NK-92 treated with Interleukin-12 subunit alpha and Interleukin-12 subunit beta, amount 100 ng/mL, for 24 hours (cell line): Measurements from ENCODE around the gene ERN1.
"Not testable (repeated sequence)": the region's sequence is repeated elsewhere in the genome, so short reads cannot be mapped to it uniquely, and the experiment has no call there.

Experiments
- DNase-seq: peaks from one replicate; lab custom pipeline; 2025; lab: John Stamatoyannopoulos, UW

The ERN1 gene

DNA sequence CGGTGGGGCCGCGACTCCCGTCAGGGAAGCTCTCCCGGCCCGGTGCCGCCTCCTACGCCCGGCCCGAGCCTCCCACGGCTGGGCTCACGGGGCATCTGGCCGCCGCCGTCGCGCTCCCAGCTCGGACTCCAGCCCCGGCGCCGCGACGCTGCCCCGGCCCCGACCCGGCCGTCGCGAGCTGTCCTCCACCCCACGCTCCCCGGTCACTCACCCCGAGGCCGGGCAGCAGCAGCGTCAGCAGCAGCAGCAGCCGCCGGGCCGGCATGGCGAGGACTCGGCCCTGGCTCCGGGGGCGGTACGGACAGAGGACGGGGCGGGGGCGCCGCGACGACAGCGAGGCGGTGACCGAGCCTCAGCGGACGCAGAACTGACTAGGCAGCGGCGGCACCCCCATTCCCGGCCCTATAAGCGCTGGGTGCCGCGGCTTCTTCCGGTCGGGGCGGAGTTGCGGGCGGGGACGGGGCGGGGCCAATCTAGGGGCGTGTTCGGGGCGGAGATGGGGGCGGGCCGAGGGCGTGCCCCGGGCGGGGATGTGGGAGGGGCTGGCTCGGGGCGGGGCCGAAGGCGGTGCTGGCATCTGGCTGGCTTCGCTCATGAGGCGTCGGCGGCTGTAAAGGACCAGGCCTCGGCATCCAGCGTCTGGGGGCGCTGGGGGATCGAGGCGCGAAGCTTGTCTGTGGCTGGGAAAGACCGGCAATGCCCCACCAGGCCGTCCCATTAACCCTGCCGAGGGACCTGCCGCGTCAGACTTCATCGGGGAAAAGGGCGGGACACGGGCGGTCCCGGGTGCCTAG lies at the start of gene ERN1:
Gene ERN1, minus strand, starts transcription at position 380 of the 794 bp plus-strand sequence. Its CDS starts 115 bp downstream, at position 265.
- peak; percentile 83 for DNase-seq

- DNase-seq: not testable (repeated sequence)
These were observed 49.1 kb upstream of the ERN1 start for GRCh38 chr17:64179024-64179423.

DNA sequence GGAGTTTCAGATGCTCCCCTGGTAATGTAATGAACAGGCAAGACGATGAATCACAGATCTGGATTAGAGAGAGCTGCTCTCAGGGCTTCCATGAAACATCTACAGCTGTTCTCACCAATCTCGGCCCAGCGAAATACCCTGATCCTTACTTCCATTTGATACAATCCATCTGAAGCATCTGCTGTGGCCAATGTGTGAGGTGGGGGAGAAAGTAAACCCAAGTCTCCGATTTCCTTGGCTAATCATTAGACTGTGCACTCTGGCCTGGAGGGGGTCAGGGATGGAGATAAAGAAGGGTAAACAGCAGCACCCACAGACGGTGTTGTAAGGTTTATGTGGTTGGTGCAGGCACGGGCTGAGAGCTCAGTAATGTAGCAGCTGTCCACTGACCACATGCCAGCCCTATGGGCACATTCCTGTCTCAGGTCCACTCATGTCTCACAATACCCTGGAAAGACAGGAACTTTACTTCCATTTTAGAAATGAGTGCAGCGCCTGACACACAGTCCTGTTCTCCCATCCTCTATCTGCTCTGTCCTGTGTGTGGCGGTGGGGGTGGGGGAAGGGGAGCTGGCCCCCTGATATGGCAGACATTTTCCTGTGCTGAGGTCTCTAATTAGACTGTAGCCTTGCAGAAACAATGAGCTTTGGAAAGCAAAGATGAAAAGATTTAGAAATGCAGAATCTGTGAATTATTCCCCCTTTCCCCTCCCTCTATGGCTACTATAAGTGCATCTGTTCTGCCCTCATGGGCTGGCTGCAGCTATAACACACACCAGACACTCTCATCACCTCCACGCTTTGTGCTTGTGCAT lies 48.3 kb upstream of the ERN1 start:
- DNase-seq: no peak

- no peak for DNase-seq
These were observed 47.5 kb upstream of the ERN1 start for GRCh38 chr17:64177311-64178010.

DNA sequence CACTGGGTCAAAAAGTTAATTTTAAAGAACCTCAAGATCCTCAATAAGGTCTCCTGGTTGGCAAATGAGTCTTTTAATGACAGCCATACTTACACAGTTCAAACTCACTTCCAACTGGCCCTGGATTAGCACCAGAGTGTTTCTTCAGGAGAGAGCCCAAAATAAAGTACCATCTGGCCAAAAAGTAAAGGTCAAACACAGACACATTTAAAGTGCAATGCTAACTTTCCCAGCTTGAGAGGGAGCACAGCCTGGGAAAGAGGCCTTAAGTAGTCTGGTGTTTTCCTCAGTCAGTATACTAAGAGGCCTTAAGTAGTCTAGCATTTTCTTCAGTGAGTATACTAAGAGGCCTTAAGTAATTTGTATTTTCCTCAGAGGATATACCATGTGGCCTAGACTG lies 46.6 kb upstream of the ERN1 start:
- DNase-seq: no peak

- no peak for DNase-seq
These were observed 44.9 kb upstream of the ERN1 start for GRCh38 chr17:64174686-64175456.

GRCh38 chr17:64173646-64174045 lies 43.7 kb upstream of the ERN1 start:
- DNase-seq: no peak

DNA sequence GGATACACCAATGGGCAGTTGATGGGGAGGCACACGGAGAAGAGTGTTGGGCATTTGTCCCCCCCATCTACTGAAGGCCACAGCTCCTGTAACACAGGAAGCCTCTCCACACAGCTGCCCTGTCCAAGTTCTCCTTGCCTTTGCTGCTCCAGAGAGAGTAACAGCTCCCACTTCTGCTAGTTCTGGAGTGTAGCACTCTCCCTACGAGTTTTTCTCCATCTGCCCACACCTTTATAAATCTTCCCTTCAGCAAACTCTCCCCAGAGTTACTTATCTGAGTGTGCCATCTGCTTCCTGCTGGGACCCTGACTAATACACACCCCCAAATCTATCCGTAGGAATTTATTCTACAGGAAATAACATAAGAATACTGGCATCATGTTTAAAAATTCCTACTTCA lies 42.6 kb upstream of the ERN1 start:
- no peak for DNase-seq

- DNase-seq: no peak
These were observed 41.1 kb upstream of the ERN1 start for GRCh38 chr17:64171041-64171440.

DNA sequence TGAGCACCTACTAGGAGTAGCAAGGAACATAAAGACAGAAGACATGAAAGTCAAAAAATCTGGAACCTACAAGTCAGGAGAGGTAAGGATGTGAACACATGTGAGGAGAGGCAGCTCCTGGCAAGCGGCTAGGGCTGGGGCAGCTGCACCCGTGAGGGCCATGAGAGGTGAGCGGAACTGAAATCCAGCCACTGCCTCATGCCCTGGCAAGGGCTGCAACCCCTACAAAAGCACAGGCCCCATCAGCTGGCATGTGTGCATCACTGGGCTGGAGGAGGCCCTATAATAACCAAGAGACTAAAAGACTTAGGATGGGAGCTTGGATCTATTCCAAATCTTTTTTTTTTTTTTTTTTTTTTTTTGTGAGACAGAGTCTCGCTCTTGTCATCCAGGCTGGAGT lies 40.3 kb upstream of the ERN1 start:
- DNase-seq: no peak

DNA sequence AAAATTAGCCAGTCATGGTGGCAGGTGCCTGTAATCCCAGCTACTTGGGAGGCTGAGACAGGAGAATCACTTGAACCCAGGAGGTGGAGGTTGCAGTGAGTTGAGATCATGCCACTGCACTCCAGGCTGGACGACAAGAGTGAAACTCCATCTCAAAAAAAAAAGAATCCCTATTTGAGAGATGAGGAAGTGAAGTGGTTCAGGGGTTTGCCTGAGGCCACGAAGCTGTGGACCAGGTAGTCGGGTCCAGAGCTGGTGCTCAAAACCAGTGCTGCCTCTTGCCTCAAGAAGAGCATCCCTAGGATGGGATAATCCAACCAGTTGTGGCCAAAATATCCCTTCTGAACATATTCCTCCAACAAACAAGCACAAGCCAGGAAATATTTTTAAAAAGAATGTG lies 37.7 kb upstream of the ERN1 start:
- not testable (repeated sequence) for DNase-seq

DNA sequence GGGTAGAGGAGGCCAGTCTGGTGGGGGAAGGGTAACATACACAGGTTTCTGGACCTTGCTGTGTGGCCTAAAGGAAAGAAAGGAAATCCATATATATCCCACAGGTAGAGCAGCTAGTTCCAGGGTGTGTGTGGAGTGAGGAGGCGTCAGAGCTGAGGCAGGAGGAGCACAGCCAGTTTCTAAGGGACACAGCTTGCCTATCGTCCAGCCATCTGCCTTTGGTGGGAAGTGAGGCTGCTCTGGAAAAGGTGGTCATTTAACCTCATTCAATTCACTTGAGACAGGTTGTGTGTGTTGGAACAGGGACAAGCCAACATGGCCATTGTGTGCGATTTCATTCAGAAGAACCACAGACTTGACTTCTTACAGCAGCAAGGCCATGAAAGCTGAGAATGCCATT lies 36.9 kb upstream of the ERN1 start:
- DNase-seq: no peak

GRCh38 chr17:64165347-64165746 lies 35.4 kb upstream of the ERN1 start:
- no peak for DNase-seq

- no peak for DNase-seq
These were observed 34.8 kb upstream of the ERN1 start for GRCh38 chr17:64164596-64165285.

GRCh38 chr17:64163468-64163867 lies 33.5 kb upstream of the ERN1 start:
- DNase-seq: no peak

DNA sequence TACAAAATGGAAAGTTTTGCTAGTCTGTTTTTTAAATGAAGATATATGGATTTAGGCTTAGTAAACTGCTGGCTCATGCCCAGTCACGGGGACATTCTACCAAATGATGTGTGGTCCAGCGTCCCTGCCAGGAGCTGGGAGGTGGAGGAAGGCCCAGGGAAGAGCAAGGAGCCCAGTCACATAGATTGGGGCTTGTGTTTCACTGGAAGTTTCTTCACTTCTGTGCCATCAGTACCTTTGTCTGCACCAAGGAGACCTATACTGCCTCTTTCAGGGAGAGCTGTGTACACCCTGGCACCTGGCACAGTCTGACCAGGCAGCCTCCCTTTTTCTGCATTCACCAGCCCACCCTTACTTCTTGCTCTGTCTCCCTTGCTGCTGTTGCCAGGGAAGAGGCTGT lies 32.6 kb upstream of the ERN1 start:
- DNase-seq: no peak

DNA sequence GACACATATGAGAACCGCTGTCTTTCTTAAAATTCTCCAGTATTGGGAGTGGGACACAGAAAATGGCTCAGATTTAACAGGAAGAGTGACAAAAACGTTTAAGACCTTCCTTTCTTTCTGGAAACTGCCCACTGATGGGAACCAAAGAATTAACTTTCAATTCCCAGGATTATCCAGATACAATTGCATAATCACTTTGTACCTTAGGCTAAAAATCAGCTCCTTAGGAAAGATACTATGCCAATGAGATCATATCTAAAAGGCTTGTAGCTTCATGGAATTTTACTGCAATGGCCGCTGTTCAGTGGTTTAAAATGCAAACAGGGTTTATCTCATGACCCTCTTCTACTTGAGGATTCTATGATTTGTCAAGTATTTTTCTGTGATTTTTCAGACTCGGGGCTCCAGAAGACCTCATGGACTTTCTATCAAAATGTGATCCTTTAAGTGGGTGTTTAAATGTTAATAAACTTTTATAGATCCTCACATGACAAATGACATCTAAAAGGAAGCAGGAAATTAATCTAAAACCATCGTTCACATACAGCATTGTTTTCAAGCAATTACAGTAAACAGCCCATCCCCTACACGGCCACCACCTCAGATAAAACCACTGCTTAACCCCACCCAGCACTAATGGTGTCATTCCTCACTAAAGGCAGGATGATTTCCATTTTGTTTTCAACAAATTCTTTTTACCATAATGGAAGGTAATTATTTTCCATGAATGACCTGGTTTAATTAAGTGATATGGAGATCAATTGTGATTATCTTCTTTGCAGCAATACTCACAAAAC lies 31.6 kb upstream of the ERN1 start:
- DNase-seq: no peak

DNA sequence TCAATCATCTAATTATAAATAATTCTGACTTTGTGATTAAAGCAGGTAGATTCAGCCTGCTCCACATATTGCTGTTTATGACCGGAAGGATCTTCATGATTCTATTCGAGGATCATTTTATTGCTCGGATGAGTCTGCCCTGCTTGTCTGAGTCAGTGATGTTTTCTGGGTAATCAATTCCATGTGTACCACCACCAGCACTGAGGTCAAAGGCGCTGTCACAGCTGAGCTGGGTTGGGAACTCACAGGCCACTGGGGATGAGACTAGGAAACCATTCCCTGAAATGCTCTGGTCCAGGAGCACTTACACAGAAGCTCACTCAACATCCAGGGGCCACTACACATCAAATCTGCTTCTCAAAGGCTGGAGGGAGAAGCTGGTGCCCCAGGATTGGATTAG lies 30.4 kb upstream of the ERN1 start:
- no peak for DNase-seq

DNA sequence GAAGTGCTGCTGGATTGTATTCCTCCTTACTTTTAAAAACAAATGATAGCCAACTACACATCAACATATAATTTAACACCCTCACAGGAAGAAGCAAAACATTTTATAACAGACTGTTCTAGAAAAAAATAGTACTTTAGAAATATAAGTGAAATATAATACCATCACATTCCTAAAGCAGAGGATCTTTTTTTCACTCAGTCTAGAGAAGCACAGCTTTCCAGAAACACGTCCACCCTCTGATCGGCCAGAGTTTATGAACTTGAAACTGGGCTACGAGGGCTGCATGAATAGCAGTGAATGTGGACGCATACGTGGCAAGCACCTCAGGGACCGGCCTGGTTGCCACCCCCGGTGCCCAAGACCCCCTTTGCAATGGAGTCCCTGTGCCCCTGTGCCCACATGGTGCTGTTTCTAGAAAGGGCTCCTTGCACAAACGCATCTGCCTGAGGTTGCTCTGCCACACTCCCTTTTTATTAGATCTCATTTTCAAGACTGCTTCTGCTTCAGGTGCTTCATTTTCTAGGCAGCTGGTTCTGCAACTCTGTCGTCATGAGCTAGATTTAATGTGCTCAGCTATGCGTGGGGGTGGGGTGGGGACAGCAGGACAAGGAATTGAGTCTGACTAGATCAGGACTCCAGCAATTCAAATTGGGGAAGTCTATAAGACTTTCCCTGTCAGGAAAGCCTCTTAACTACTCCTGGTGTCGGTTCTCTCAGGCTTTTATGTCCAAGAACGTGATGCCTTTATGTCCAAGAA lies 29.1 kb upstream of the ERN1 start:
- DNase-seq: no peak

- DNase-seq: no peak
These were observed 28.5 kb upstream of the ERN1 start for GRCh38 chr17:64158406-64158805.
